ENCODE results near the gene ARHGAP28.
"Not testable (repeated sequence)": the region's sequence is repeated elsewhere in the genome, so short reads cannot be mapped to it uniquely, and the experiment has no call there.

ARHGAP28 gene

GRCh38 chr18:6821356-6821755 is 91.8 kb downstream of the ARHGAP28 start:
- DNase-seq, result no peak

- DNase-seq, result not testable (repeated sequence)
Measured at GRCh38 chr18:6827161-6827560, 97.6 kb downstream of the ARHGAP28 start.

- DNase-seq, result not testable (repeated sequence)
Measured at GRCh38 chr18:6827566-6827965, 98.0 kb downstream of the ARHGAP28 start.

GRCh38 chr18:6830916-6831315 is 101.4 kb downstream of the ARHGAP28 start:
- no peak for DNase-seq

- no peak for DNase-seq
Measured at GRCh38 chr18:6835345-6835744, 105.8 kb downstream of the ARHGAP28 start.

- DNase-seq, result no peak
Measured at GRCh38 chr18:6836331-6836730, 106.8 kb downstream of the ARHGAP28 start.

- no peak for DNase-seq
Measured at GRCh38 chr18:6837904-6838303, 108.4 kb downstream of the ARHGAP28 start.

GRCh38 chr18:6842081-6842480 is 112.6 kb downstream of the ARHGAP28 start:
- DNase-seq, result no peak

- DNase-seq, result no peak
Measured at GRCh38 chr18:6843308-6843707, 113.8 kb downstream of the ARHGAP28 start.

GRCh38 chr18:6845521-6845920 is 116.0 kb downstream of the ARHGAP28 start:
- DNase-seq, result not testable (repeated sequence)

- no peak for DNase-seq
Measured at GRCh38 chr18:6850396-6850795, 120.9 kb downstream of the ARHGAP28 start.

GRCh38 chr18:6851480-6851879 is 122.0 kb downstream of the ARHGAP28 start:
- DNase-seq, result no peak

- DNase-seq, result no peak
Measured at GRCh38 chr18:6854811-6855210, 125.3 kb downstream of the ARHGAP28 start.

- DNase-seq, result no peak
Measured at GRCh38 chr18:6855767-6856166, 126.3 kb downstream of the ARHGAP28 start.

GRCh38 chr18:6857300-6857699 is 127.8 kb downstream of the ARHGAP28 start:
- no peak for DNase-seq

GRCh38 chr18:6859676-6860422 is 130.3 kb downstream of the ARHGAP28 start:
- no peak for DNase-seq

- no peak for DNase-seq
Measured at GRCh38 chr18:6860804-6861448, 131.4 kb downstream of the ARHGAP28 start.

- DNase-seq, result no peak
Measured at GRCh38 chr18:6865251-6865650, 135.7 kb downstream of the ARHGAP28 start.

GRCh38 chr18:6866552-6867085 is 137.1 kb downstream of the ARHGAP28 start:
- DNase-seq, result peak; percentile 92

GRCh38 chr18:6868033-6868432 is 138.5 kb downstream of the ARHGAP28 start:
- no peak for DNase-seq

GRCh38 chr18:6871566-6871965 is 142.1 kb downstream of the ARHGAP28 start:
- no peak for DNase-seq

- no peak for DNase-seq
Measured at GRCh38 chr18:6873040-6873751, 143.7 kb downstream of the ARHGAP28 start.

GRCh38 chr18:6874315-6874714 is 144.8 kb downstream of the ARHGAP28 start:
- DNase-seq, result no peak

GRCh38 chr18:6875749-6876148 is 146.2 kb downstream of the ARHGAP28 start:
- DNase-seq, result no peak
